HS-27A (cell line): ENCODE measurements around the gene ADAMTS2.

Experiments used
- DNase-seq: peaks from one replicate; pipeline ENCODE4 v3.0.0-alpha.2; 2012; ENCODE audit warnings: low read depth, missing footprints

ADAMTS2 gene

GRCh38 chr5:179371681-179372680 is 26.7 kb upstream of the ADAMTS2 start:
- DNase-seq, result no peak

DNA sequence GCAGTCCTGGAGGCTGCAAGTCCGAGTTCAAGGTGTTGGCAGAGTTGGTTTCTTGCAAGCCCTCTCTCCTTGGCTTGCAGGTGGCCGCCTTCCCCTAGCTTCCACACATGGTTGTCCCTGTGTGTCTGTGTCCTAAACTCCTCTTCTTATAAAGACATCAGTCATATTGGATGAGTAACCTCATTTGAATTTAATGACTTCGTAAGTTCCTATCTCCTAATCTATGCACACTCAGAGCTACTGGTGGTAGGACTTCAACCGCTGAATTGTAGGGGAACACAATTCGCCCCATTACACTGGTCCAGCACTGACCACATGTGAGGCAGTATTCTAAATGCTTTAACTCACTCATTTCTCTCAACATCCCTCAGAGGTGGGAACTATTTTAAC is 25.9 kb upstream of the ADAMTS2 start:
- no peak for DNase-seq

DNA sequence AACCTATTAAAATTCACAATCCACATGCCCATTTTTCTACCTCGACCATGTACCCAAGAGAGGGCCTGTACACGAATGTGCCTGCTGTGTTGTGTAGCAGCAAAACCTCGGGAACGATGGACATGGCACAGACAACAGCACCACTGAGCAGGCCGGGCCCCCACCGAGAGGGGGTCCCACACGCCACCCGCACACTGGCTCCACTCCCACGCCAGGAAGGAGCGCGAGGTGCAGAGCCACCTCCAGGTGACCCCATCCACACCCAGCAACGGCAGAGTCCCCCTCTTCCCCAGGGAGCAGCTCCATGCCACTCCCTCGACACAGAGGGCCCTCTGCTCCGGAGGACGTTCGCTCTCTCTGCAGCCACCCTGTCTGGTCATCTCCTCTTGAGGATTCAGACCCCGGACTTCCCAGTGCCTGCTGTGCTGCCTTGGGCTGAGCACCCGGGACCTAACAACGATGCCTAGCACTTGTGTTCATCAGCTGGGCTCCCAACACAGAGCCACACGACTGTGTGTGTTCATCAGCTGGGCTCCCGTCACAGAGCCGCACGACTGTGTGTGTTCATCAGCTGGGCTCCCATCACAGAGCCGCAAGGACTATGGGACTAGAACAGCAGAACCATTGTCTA is 25.3 kb upstream of the ADAMTS2 start:
- DNase-seq, result no peak

- no peak for DNase-seq
Observed at GRCh38 chr5:179369530-179369884, 24.2 kb upstream of the ADAMTS2 start.

GRCh38 chr5:179368806-179369529 is 23.7 kb upstream of the ADAMTS2 start:
- DNase-seq, result no peak

DNA sequence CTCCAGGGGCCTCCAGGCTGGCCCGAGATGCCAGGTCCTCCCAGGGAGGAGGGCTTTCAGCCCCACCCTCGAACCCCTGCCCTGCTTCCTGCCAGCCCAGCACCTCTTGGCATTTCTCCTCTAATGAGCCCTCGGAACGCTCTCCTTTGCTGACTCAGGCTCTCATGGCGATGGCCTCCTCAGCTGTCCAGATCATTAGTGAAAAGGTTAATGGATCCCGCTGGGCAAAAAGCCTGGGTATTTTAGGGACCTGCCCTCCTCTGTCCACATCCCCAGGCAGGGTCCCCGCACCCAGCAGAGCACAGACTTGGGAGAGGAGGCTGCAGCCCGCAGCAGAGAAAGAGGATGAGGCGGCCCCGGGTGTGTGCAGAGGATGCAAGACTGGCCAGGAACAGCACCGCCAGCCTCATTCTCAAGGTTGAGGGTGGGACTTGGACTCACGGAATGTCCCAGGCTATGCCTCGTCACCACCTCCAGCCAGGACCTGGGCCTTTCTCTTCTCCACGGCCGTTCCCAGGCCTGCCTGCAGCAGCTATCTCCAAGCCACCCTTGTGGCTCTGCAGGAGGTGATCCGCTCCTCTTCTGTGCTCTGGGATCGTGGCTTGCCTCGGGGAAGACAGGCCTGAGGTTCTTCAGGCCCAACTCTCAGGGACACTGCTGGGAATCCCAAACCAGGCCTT is 23.0 kb upstream of the ADAMTS2 start:
- DNase-seq, result no peak

- no peak for DNase-seq
Observed at GRCh38 chr5:179367491-179367890, 22.2 kb upstream of the ADAMTS2 start.

GRCh38 chr5:179362355-179362754 is 17.1 kb upstream of the ADAMTS2 start:
- no peak for DNase-seq

DNA sequence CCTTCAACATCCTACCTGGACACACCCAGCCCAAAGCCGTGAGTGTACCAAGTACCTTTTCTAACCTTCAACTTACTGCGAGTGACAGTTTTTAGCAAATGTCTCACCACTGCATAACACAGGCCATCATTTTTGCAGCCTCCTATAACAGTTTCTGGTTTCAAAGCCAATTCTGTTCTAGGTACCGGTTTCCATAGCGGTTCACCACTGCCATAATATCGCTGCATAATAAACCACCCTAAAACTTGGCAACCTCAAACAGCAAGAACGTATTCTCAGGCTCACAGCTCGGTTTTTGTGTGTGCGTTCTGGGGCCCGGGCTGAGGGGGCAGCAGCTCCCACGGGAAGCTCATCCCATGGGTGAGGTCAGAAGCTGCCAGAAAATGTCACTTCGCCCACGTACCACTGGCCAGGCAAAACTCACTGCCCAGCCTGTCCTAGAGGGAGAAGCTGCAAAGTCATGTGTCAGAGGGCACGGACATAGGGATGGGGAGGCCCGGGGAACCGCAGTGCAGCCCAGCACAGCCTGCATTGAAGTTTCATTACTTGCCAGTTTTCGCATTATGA is 15.9 kb upstream of the ADAMTS2 start:
- DNase-seq, result no peak

GRCh38 chr5:179357031-179357430 is 11.8 kb upstream of the ADAMTS2 start:
- DNase-seq, result no peak

DNA sequence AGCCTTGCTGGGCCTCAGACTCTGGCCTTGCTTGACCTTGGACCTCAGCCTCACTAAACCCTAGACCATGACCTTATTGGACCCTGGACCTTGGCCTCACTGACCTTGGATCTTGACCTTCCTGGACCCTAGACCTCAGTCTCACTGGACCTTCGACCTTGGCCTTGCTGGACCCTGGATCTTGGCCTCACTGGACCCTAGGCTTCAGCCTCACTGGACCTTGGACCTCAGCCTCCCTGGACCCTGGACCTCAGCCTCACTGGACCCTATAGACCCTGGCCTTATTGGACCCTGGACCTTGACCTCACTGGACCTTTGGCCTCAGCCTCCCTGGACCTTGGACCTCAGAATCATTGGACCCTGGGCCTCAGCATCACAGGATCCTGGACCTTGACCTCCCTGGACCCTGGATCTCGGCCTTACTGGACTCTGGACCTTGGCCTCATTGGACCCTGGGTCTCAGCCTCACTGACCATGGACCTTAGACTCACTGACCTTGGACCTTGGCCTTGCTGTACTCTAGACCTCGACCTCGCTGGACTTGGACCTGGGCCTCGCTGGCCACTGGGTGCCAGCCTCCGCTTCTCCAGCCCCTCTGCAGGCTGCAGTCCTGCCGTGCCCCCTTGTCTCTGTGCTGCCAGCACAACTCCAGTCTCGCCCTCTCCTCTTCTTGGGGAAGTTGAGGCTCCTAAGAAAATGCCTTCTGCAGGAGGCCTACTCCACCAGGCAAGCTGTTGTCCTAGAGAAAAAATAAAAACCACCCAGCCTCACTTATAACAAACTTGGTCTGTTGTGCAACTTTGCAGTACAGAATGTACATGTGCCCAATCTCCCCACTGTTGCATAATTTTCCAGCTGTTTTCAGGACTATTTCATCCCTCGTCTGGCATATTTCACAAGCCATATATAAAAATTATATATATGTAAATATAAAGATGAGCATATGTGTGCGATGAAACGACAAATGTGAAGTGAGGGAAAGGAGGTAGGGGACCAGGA is 11.0 kb upstream of the ADAMTS2 start:
- no peak for DNase-seq

DNA sequence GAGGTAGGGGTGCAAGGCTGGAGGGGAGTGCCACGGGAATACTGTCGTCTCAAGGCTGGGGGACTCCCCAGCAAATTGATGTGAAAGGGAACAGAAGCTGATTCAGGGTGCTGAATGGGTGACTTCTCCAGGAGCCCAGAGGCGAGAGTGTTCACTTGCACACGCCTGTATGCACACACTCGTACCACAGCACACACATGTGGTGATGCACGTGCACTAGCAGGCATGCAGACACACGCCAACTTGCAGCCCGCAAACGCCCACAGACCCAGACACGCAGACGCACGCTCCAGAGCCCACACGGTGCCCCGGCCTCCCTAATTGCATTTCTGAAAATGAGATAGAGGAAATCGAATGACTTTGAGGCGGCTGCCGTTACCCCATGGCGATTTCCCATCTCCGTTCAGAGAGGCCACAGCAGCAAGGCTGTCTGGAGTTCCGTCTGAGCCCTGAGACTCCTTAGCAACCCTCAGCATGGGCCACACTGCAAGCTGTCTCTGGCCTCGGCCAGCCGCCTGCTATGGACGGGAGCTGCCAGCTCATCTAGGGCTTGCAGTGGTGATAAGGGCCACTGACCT is 9.1 kb upstream of the ADAMTS2 start:
- DNase-seq, result no peak

DNA sequence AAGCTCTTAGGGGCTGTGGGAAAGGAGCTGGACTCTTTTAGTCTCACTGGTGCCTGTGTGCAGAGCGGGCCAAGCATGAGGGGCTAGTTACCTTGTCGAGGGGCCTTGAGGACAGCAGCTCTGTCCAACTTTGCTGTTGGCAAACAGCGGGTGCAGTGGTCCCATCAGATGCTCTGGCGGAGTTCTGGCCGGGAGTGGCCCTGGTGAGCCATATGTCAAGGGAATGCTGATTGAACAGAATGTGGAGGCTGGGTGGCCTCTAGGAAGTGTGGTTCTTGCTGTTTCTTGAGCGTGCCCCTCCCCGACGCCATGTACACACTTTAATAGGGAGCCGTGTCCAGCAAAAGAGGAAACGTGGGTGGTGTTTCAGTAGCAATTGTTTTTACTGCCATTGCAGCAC is 3.6 kb upstream of the ADAMTS2 start:
- no peak for DNase-seq

DNA sequence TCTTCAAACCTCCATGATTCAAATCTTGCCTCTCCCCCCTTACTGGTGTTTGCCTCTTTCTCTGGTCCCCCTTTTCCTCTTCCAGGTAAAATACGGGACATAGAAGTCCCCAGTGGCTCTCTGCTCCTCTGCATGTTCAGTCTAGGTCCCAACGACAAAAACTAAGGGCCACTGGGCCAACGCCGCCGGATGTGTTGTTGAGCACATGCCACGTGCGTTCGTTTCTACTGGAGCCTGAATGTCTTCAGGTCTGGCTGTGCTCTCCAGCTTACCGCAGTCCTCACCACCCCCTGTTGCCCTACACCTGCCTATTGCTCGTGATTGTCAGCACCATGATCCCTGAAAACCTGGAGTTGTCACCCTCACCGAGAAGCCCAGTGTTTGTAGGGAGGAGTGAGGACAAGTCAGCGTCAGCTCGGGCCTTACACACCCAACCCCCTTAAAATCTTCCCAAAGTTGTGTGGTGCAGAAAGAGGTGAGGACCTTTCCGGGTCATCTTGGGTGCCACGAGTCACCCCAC is 2.8 kb upstream of the ADAMTS2 start:
- no peak for DNase-seq

DNA sequence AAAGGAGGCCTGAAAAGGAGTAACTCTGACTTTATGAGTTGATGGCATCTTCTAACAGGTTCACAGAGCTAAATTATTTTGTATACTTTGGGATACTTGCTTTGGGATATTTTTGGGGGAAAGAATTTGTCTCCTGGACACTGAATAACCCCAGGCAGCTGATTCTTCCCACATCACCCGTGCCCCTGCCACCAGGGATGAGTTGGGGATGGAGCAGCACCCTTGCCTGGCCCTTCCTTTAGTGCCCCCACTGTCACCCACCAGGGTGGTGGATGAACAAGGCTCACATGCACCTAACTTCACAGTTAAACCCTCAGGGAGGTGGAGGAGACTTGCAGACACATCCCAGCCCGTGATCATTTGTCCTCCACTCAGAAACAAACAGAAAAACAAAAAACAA is 2.3 kb upstream of the ADAMTS2 start:
- no peak for DNase-seq

GRCh38 chr5:179346875-179347274 is 1.6 kb upstream of the ADAMTS2 start:
- DNase-seq, result no peak

GRCh38 chr5:179346401-179346800 is 1.1 kb upstream of the ADAMTS2 start:
- DNase-seq, result no peak

DNA sequence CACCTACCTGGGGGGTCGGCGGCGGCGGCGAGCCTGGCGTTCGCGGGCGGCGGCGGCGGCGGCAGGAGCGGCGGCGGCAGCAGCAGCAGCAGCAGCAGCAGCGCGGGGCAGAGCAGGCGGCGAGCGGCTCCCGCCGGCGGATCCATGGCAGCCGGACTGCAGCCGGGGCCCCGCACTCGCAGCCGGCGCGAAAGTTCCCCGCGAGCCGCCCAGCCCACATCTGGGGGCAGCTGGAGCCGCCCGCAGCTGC is 153 bp downstream of the ADAMTS2 start:
- DNase-seq, result no peak

DNA sequence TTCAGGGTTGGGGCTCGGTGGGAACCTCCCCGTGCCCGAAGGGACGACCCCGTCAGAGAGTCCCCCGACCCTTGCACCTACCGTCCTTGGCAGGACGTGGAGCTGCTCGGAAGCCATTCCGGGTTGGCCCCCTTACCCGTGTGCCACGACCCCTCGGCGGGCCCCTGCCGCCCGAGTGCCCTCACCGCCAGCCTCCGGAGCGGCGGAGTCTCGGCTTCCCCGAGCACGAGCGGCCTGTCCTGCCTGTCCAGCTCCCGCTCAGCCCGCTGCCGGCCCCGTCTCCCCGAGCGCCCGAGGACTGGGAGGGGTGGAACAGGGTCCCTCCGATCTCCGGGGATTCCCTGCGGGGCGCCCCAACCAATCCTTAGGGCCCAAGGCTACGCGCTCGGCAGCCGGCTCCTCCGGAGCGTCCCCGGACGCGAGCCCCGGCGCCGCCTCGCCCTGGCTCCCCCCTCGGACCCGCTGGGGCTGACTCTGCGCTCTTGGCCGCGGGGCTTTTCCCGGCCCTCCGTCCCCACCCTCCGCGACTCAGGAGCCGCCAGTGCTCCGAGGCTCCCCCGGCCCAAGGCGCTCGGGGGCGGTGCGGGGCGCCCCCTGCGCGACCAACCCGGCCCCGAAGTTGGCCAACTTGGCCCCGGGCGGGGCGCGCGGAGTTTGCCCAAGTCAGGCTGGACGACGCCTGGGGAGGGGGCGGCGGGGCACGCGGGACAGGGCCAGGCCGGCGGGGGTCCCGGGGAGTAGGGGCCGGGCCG is 654 bp downstream of the ADAMTS2 start:
- DNase-seq, result no peak
